Measurements from ENCODE around the gene TSPAN32. TPM values are rescaled to one million over a fixed set of nuclear protein-coding genes. Genes with fewer than 3 reads are reported as not detected.

The TSPAN32 gene
- total and polyA plus RNA-seq, 2 donors (not counting 1 experiment from before 2014, with no cell fraction given): 0.17 TPM; not detected in 1

DNA sequence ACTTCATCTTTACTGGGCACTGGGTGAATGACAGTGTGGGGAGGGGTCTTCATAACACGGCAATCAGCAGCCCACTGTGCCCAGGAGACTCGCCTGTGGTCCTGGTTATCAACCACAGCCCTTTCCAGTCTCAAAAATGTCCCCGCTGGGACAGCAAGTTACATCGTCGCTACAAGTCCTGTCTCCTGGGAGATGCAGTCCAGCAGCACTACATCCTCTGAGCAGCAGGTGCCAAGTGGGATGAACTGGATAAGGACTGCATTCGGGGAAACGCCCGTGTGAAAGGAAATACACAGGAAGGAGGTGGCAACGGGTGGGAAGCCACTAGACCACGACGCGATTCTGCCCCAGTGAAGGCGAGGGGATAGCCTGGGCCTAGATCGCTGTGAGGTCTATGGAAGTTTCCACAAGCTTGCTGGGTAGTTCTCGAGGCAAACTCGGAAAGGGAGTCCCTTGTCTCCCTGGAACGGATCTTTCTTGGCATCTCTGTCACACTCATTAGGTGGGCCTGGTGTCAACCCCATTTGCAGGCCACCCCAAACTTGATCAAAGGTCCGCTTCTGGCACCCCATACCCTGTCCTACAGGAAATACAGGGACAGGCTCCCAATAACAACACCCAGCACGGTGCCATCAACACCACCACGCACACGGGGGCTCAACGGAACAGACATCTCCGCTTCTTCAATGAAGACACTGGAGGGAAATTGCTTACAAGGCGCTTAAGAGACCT, 35.8 kb upstream of the TSPAN32 start:
- peaks cover 8% of the 10 kb centered on the region for H3K27me3 ChIP-seq (ENCODE audit: control insufficient read depth, insufficient read depth, low read length)
- H2AFZ ChIP-seq (ENCODE audit: low read length): no peak overlapping the region
- H3K4me1 ChIP-seq (ENCODE audit: control insufficient read depth, extremely low read depth, insufficient read depth, low read length): no peaks in the 10 kb centered on the region
- H3K9ac ChIP-seq (ENCODE audit: insufficient read depth, low read length): no peak overlapping the region
- TF ChIP-seq, protein P1, sequence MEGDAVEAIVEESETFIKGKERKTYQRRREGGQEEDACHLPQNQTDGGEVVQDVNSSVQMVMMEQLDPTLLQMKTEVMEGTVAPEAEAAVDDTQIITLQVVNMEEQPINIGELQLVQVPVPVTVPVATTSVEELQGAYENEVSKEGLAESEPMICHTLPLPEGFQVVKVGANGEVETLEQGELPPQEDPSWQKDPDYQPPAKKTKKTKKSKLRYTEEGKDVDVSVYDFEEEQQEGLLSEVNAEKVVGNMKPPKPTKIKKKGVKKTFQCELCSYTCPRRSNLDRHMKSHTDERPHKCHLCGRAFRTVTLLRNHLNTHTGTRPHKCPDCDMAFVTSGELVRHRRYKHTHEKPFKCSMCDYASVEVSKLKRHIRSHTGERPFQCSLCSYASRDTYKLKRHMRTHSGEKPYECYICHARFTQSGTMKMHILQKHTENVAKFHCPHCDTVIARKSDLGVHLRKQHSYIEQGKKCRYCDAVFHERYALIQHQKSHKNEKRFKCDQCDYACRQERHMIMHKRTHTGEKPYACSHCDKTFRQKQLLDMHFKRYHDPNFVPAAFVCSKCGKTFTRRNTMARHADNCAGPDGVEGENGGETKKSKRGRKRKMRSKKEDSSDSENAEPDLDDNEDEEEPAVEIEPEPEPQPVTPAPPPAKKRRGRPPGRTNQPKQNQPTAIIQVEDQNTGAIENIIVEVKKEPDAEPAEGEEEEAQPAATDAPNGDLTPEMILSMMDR (conservative IDR thresholded peaks at IDR 0.05 in 1 of 2, IDR thresholded peaks at IDR 0.05 in 1 of 2; ENCODE audit: low read depth in 1 of 2, low read length in 2 of 2): no peak
- TF ChIP-seq EZH2 (IDR thresholded peaks at IDR 0.05; ENCODE audit: low read length, missing control alignments): no peak
- no peak overlapping the region for H3K4me3 ChIP-seq (replicated peaks in 1 of 4; ENCODE audit: control extremely low read depth in 1 of 4, insufficient read depth in 1 of 4, low read depth in 3 of 4, low read length in 4 of 4)
- H3K36me3 ChIP-seq (ENCODE audit: control insufficient read depth, insufficient read depth, low read length): no peaks in the 10 kb centered on the region
- DNase-seq (ENCODE audit: low read depth in 2 of 2): no peak
- H3K79me2 ChIP-seq (ENCODE audit: control insufficient read depth, insufficient read depth, low read length): no peaks in the 10 kb centered on the region
- H3K9me3 ChIP-seq (ENCODE audit: control insufficient read depth, insufficient read depth, low read depth, low read length): no peaks in the 10 kb centered on the region
- H3K27ac ChIP-seq (ENCODE audit: insufficient read depth, low read length): no peak overlapping the region
- H3K4me2 ChIP-seq (ENCODE audit: extremely low read depth, insufficient read depth, low read length): no peak overlapping the region
- no peaks in the 10 kb centered on the region for H4K20me1 ChIP-seq (ENCODE audit: control insufficient read depth, extremely low read depth, insufficient read depth, low read length)

DNA sequence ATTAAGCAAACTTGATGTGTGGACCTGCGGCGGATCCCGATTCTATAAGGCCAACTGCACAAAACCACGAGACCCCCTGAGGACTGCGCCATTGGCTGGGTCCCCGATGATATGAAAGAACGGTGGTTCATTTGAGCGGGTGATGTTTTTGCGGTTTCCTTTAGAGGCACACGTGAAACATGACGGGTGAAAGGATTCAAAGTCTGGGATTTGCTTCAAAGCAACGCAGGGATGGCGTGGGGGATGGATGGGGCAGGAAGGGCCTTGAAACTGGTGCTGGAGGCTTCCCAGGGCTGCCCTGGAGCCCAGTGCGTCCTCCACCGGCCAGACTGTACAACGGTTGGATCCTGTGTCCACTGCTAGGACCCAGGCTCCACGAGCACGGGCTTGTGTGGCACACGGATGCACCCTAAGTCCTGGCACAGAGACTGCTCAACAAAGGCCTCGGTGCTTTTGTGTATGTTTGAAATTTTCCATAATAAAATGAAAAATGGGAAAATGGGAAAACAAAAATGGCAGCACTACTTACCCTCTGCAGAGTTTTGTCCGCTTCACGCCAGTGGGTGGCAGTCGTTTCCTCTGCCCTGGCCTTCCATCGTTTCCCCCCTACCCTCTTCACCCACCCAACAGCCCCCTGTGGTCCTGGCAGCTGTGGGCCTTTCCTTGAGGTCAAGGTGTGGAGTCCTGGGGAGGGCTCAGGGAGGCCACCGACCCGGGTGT, 35.1 kb upstream of the TSPAN32 start:
- Histone ChIP-seq H3K9ac (ENCODE audit: insufficient read depth, low read length) (no peak overlapping the region), H3K4me2 (ENCODE audit: extremely low read depth, insufficient read depth, low read length) (no peak overlapping the region), H3K4me3 (replicated peaks in 1 of 4; ENCODE audit: control extremely low read depth in 1 of 4, insufficient read depth in 1 of 4, low read depth in 3 of 4, low read length in 4 of 4) (no peak overlapping the region), H3K79me2 (ENCODE audit: control insufficient read depth, insufficient read depth, low read length) (no peaks in the 10 kb centered on the region), H2AFZ (ENCODE audit: low read length) (no peak overlapping the region), H3K9me3 (ENCODE audit: control insufficient read depth, insufficient read depth, low read depth, low read length) (no peaks in the 10 kb centered on the region), H3K27me3 (ENCODE audit: control insufficient read depth, insufficient read depth, low read length) (peaks cover 8% of the 10 kb centered on the region), H3K36me3 (ENCODE audit: control insufficient read depth, insufficient read depth, low read length) (no peaks in the 10 kb centered on the region), H3K27ac (ENCODE audit: insufficient read depth, low read length) (no peak overlapping the region), H3K4me1 (ENCODE audit: control insufficient read depth, extremely low read depth, insufficient read depth, low read length) (no peaks in the 10 kb centered on the region), H4K20me1 (ENCODE audit: control insufficient read depth, extremely low read depth, insufficient read depth, low read length) (no peaks in the 10 kb centered on the region)
- TF ChIP-seq, protein P1 (conservative IDR thresholded peaks at IDR 0.05 in 1 of 2, IDR thresholded peaks at IDR 0.05 in 1 of 2; ENCODE audit: low read depth in 1 of 2, low read length in 2 of 2): no peak
- no peak for TF ChIP-seq EZH2 (IDR thresholded peaks at IDR 0.05; ENCODE audit: low read length, missing control alignments)
- DNase-seq (ENCODE audit: low read depth in 2 of 2): no peak

DNA sequence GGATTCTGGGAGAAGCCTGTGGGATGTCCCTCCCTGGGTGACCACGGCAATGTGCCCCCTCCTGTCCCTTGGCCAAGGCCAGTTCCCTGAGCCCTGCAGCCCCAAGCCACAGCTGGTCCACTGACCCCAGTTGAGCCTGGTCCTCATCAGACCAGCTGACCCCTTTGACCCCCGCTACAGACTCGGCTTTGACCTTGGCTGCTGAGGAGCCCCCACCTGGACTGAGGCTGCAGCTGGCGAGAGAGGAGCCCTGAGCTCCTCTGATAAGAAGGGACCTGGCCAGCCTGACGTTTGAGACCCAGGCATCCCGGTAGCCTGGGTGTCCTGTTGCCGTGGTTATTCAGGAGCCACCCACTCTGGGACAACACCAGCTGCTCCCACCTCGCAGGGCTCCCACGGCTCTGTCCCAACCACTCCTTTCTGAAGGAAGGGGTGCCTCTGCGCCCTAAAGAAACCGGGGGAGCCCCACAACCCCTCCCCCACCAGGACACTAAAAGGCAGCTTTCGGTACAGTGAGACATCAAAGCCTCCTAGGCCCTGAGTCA, 34.4 kb upstream of the TSPAN32 start:
- no peak overlapping the region for H2AFZ ChIP-seq (ENCODE audit: low read length)
- no peak overlapping the region for H3K27ac ChIP-seq (ENCODE audit: insufficient read depth, low read length)
- H3K4me3 ChIP-seq (replicated peaks in 1 of 4; ENCODE audit: control extremely low read depth in 1 of 4, insufficient read depth in 1 of 4, low read depth in 3 of 4, low read length in 4 of 4): no peak overlapping the region
- TF ChIP-seq, protein P1 (conservative IDR thresholded peaks at IDR 0.05 in 1 of 2, IDR thresholded peaks at IDR 0.05 in 1 of 2; ENCODE audit: low read depth in 1 of 2, low read length in 2 of 2): no peak
- TF ChIP-seq EZH2 (IDR thresholded peaks at IDR 0.05; ENCODE audit: low read length, missing control alignments): no peak
- H3K4me1 ChIP-seq (ENCODE audit: control insufficient read depth, extremely low read depth, insufficient read depth, low read length): no peaks in the 10 kb centered on the region
- no peaks in the 10 kb centered on the region for H3K79me2 ChIP-seq (ENCODE audit: control insufficient read depth, insufficient read depth, low read length)
- no peaks in the 10 kb centered on the region for H3K9me3 ChIP-seq (ENCODE audit: control insufficient read depth, insufficient read depth, low read depth, low read length)
- no peak overlapping the region for H3K4me2 ChIP-seq (ENCODE audit: extremely low read depth, insufficient read depth, low read length)
- DNase-seq (ENCODE audit: low read depth in 2 of 2): no peak
- no peaks in the 10 kb centered on the region for H3K36me3 ChIP-seq (ENCODE audit: control insufficient read depth, insufficient read depth, low read length)
- no peaks in the 10 kb centered on the region for H4K20me1 ChIP-seq (ENCODE audit: control insufficient read depth, extremely low read depth, insufficient read depth, low read length)
- no peak overlapping the region for H3K9ac ChIP-seq (ENCODE audit: insufficient read depth, low read length)
- H3K27me3 ChIP-seq (ENCODE audit: control insufficient read depth, insufficient read depth, low read length): peaks cover 8% of the 10 kb centered on the region

Data from fibroblast of lung (primary cell).